Subcutaneous abdominal adipose tissue (tissue), 5 donors: ENCODE results near the gene TMEM270.

ENCODE experiments used
- H3K27ac ChIP-seq: one replicate; pipeline ENCODE4 v1.7.0; 2013; ENCODE audit warnings: low read depth, mild to moderate bottlenecking, inconsistent platforms, low read length, moderate library complexity
- H3K27me3 ChIP-seq, 5 donors: one replicate each; pipeline ENCODE4 v1.7.0; 2013; ENCODE audit warnings: low read length in 5 of 5, inconsistent platforms in 1 of 5; ENCODE audit not compliant: control insufficient read depth in 5 of 5, insufficient read depth in 4 of 5
- H3K36me3 ChIP-seq, 5 donors: one replicate each; pipeline ENCODE4 v1.7.0; 2013; ENCODE audit warnings: low read length in 5 of 5; ENCODE audit not compliant: control insufficient read depth in 5 of 5, insufficient read depth in 5 of 5
- H3K4me1 ChIP-seq, 5 donors: one replicate each; pipeline ENCODE4 v1.7.0; 2013; ENCODE audit warnings: low read length in 5 of 5, mild to moderate bottlenecking in 3 of 5, moderate library complexity in 1 of 5; ENCODE audit not compliant: control insufficient read depth in 5 of 5, insufficient read depth in 5 of 5
- H3K4me3 ChIP-seq, 5 donors: one replicate each; pipeline ENCODE4 v1.7.0; 2013; ENCODE audit warnings: low read length in 5 of 5, low read depth in 1 of 5
- H3K9ac ChIP-seq, 5 donors: one replicate each; pipeline ENCODE4 v1.7.0; 2013; ENCODE audit warnings: low read length in 5 of 5, mild to moderate bottlenecking in 4 of 5, moderate library complexity in 3 of 5
- H3K9me3 ChIP-seq, 5 donors: one replicate each; pipeline ENCODE4 v1.7.0; 2013; ENCODE audit warnings: low read length in 5 of 5; ENCODE audit not compliant: control insufficient read depth in 5 of 5
- donor health status: healthy.
- donor health status: healthy.
- donor health status: healthy.
- donor health status: healthy.
- donor health status: healthy.

Gene TMEM270

GRCh38 chr7:73823873-73824592 lies 36.9 kb upstream of the TMEM270 start:
- Histone ChIP-seq H3K9ac (no peak overlapping the region), H3K27ac (no peak overlapping the region), H3K4me1 (peaks cover 3 to 28% (median 15%) of the 10 kb centered on the region in 5 donors), H3K9me3 (no peaks in the 10 kb centered on the region), H3K27me3 (no peaks in the 10 kb centered on the region), H3K4me3 (no peak overlapping the region), H3K36me3 (no peaks in the 10 kb centered on the region)

GRCh38 chr7:73824986-73825385 lies 36.0 kb upstream of the TMEM270 start:
- H3K9ac ChIP-seq: no peak overlapping the region
- H3K27ac ChIP-seq: no peak overlapping the region
- no peaks in the 10 kb centered on the region for H3K9me3 ChIP-seq
- H3K27me3 ChIP-seq: no peaks in the 10 kb centered on the region
- H3K4me1 ChIP-seq: peaks cover 3 to 38% (median 17%) of the 10 kb centered on the region in 5 donors
- no peak overlapping the region for H3K4me3 ChIP-seq
- H3K36me3 ChIP-seq: no peaks in the 10 kb centered on the region

GRCh38 chr7:73827567-73828106 lies 33.3 kb upstream of the TMEM270 start:
- H3K9me3 ChIP-seq: no peaks in the 10 kb centered on the region
- H3K4me1 ChIP-seq: peaks cover 9 to 52% (median 31%) of the 10 kb centered on the region in 5 donors
- H3K27me3 ChIP-seq: peaks cover 0 to 2% (median 0%) of the 10 kb centered on the region in 5 donors
- H3K27ac ChIP-seq: no peak overlapping the region
- no peaks in the 10 kb centered on the region for H3K36me3 ChIP-seq
- H3K4me3 ChIP-seq: no peak overlapping the region
- H3K9ac ChIP-seq: no peak overlapping the region

- H3K27ac ChIP-seq: no peak overlapping the region
- peaks cover 6 to 55% (median 31%) of the 10 kb centered on the region in 5 donors for H3K4me1 ChIP-seq
- no peak overlapping the region for H3K4me3 ChIP-seq
- no peak overlapping the region for H3K9ac ChIP-seq
- H3K9me3 ChIP-seq: no peaks in the 10 kb centered on the region
- H3K27me3 ChIP-seq: peaks cover 0 to 2% (median 0%) of the 10 kb centered on the region in 5 donors
- H3K36me3 ChIP-seq: no peaks in the 10 kb centered on the region
Measured at GRCh38 chr7:73828107-73828803, 32.7 kb upstream of the TMEM270 start.

- no peak overlapping the region for H3K27ac ChIP-seq
- H3K4me3 ChIP-seq: no peak overlapping the region
- no peaks in the 10 kb centered on the region for H3K9me3 ChIP-seq
- H3K36me3 ChIP-seq: no peaks in the 10 kb centered on the region
- peaks cover 0 to 2% (median 0%) of the 10 kb centered on the region in 5 donors for H3K27me3 ChIP-seq
- H3K9ac ChIP-seq: no peak overlapping the region
- H3K4me1 ChIP-seq: peaks cover 6 to 59% (median 31%) of the 10 kb centered on the region in 5 donors
Measured at GRCh38 chr7:73828972-73829371, 32.0 kb upstream of the TMEM270 start.

- Histone ChIP-seq H3K27ac (no peak overlapping the region), H3K27me3 (peaks cover 0 to 2% (median 0%) of the 10 kb centered on the region in 5 donors), H3K4me1 (peaks cover 6 to 59% (median 31%) of the 10 kb centered on the region in 5 donors), H3K9ac (no peak overlapping the region), H3K4me3 (no peak overlapping the region), H3K36me3 (no peaks in the 10 kb centered on the region), H3K9me3 (no peaks in the 10 kb centered on the region)
Measured at GRCh38 chr7:73829505-73829904, 31.5 kb upstream of the TMEM270 start.

- Histone ChIP-seq H3K36me3 (no peaks in the 10 kb centered on the region), H3K9ac (no peak overlapping the region), H3K9me3 (no peaks in the 10 kb centered on the region), H3K4me3 (peak overlapping the region in 1 of 5 donors; percentile 9), H3K27ac (no peak overlapping the region), H3K27me3 (peaks cover 0 to 2% (median 0%) of the 10 kb centered on the region in 5 donors), H3K4me1 (peaks cover 6 to 59% (median 31%) of the 10 kb centered on the region in 5 donors)
Measured at GRCh38 chr7:73829921-73830680, 30.9 kb upstream of the TMEM270 start.

GRCh38 chr7:73830681-73831583 lies 30.0 kb upstream of the TMEM270 start, which contains the start of gene CLDN4:
Gene CLDN4, plus strand, starts transcription at chr7:73830996. Its CDS starts 206 bp downstream, at chr7:73831202.
- peak within 1 kb of the TSS in 2 of 5 donors; percentile 4 to 9 for H3K4me3 ChIP-seq
- peak within 1 kb of the TSS in 2 of 5 donors; percentile 1 to 62 for H3K9ac ChIP-seq
- H3K4me1 ChIP-seq: peaks cover 6 to 56% (median 31%) of the 10 kb centered on the region in 5 donors
- no peaks in the 10 kb centered on the region for H3K9me3 ChIP-seq
- no peak within 1 kb of the TSS for H3K27ac ChIP-seq
- no peaks in the 10 kb centered on the region for H3K36me3 ChIP-seq
- peaks cover 0 to 2% (median 0%) of the 10 kb centered on the region in 5 donors for H3K27me3 ChIP-seq

- Histone ChIP-seq H3K36me3 (no peaks in the 10 kb centered on the region), H3K27ac (no peak overlapping the region), H3K4me1 (peaks cover 6 to 55% (median 31%) of the 10 kb centered on the region in 5 donors), H3K9me3 (no peaks in the 10 kb centered on the region), H3K9ac (peak overlapping the region in 1 of 5 donors; percentile 1), H3K4me3 (peak overlapping the region in 1 of 5 donors; percentile 4), H3K27me3 (peaks cover 0 to 2% (median 0%) of the 10 kb centered on the region in 5 donors)
Measured at GRCh38 chr7:73831584-73831833, 29.4 kb upstream of the TMEM270 start.
